Glutamatergic neuron (in vitro differentiated cells): ENCODE results near the gene MACROH2A2. TPM values are rescaled to one million over a fixed set of nuclear protein-coding genes. Genes with fewer than 3 reads are reported as not detected.

ENCODE experiments used
- DNase-seq: peaks from one replicate; pipeline ENCODE4 v3.0.0; 2022
- H3K27ac Mint-ChIP-seq: one replicate; pipeline ENCODE4 v1.8.0; 2020; ENCODE audit warnings: mild to moderate bottlenecking, mixed read lengths, inconsistent platforms; ENCODE audit not compliant: unreplicated experiment
- H3K27me3 Mint-ChIP-seq: one replicate; pipeline ENCODE4 v1.8.0; 2020; ENCODE audit warnings: mild to moderate bottlenecking, moderate library complexity, mixed read lengths, inconsistent platforms; ENCODE audit not compliant: unreplicated experiment
- H3K36me3 Mint-ChIP-seq: one replicate; pipeline ENCODE4 v1.8.0; 2020; ENCODE audit warnings: mild to moderate bottlenecking, mixed read lengths, inconsistent platforms; ENCODE audit not compliant: unreplicated experiment
- H3K4me1 Mint-ChIP-seq: one replicate; pipeline ENCODE4 v1.8.0; 2020; ENCODE audit warnings: mild to moderate bottlenecking, low read depth, mixed read lengths, inconsistent platforms; ENCODE audit not compliant: unreplicated experiment
- H3K4me3 Mint-ChIP-seq: one replicate; pipeline ENCODE4 v1.8.0; 2020; ENCODE audit warnings: mild to moderate bottlenecking, mixed read lengths, inconsistent platforms; ENCODE audit not compliant: unreplicated experiment
- H3K9me3 Mint-ChIP-seq: one replicate; pipeline ENCODE4 v1.8.0; 2020; ENCODE audit warnings: mild to moderate bottlenecking, moderate library complexity, mixed read lengths, inconsistent platforms; ENCODE audit not compliant: unreplicated experiment
- total RNA-seq: library from RNA; stranded (reverse); fragmentation: NEBNext Ultra II Directional; extraction: Animal tissue kit (Norgen Biotek cat#: 25700); gene quantifications from one replicate; pipeline ENCODE4 v1.2.1, GENCODE V29; 2021; ENCODE audit not compliant: unreplicated experiment
- TF ChIP-seq, protein P1 (sequence below): fragments of 200-600 bp; sonication (generic); IDR thresholded peaks from one replicate; pipeline ENCODE4 v1.5.0; 2021; ENCODE audit not compliant: partially characterized antibody, unreplicated experiment

MACROH2A2 gene
- total RNA-seq, 1 donor from 2014 or later = 58.3 TPM

DNA sequence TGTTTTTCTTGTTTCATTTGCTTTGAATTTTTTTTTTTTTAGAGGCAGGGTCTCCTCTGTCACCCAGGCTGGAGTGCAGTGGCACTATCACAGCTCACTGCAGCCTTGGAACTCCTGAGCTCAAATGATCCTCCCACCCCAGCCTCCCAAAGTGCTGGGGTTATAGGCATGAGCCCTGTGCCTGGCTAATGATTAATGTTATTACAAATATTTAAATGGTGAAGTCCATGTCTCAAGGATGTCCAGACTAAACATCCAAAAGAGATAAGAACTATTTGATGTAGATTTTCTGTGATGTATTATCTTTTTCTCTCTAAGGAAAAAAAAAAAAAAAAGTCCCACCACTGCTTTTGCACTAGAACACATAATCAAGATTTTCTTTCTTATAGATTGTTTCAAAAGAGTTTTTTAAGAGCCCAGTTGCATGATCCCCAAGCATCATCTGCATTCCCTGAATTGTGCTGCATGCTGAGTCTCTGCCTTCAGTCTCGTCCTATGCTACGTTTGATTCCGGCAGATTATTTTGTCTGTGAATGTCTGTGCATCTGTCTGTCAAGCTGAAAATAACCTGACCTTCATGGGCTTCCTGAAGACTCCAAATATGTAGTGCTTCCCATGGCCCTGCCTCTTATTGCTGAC lies 33.4 kb downstream of the MACROH2A2 start:
- Mint-ChIP-seq H3K36me3 (peaks cover 4% of the 10 kb centered on the region), H3K4me1 (no peaks in the 10 kb centered on the region), H3K4me3 (no peak overlapping the region), H3K9me3 (peaks cover 5% of the 10 kb centered on the region), H3K27ac (no peak overlapping the region), H3K27me3 (peaks cover 3% of the 10 kb centered on the region)
- TF ChIP-seq, protein P1, sequence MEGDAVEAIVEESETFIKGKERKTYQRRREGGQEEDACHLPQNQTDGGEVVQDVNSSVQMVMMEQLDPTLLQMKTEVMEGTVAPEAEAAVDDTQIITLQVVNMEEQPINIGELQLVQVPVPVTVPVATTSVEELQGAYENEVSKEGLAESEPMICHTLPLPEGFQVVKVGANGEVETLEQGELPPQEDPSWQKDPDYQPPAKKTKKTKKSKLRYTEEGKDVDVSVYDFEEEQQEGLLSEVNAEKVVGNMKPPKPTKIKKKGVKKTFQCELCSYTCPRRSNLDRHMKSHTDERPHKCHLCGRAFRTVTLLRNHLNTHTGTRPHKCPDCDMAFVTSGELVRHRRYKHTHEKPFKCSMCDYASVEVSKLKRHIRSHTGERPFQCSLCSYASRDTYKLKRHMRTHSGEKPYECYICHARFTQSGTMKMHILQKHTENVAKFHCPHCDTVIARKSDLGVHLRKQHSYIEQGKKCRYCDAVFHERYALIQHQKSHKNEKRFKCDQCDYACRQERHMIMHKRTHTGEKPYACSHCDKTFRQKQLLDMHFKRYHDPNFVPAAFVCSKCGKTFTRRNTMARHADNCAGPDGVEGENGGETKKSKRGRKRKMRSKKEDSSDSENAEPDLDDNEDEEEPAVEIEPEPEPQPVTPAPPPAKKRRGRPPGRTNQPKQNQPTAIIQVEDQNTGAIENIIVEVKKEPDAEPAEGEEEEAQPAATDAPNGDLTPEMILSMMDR = no peak
- DNase-seq = no peak

DNA sequence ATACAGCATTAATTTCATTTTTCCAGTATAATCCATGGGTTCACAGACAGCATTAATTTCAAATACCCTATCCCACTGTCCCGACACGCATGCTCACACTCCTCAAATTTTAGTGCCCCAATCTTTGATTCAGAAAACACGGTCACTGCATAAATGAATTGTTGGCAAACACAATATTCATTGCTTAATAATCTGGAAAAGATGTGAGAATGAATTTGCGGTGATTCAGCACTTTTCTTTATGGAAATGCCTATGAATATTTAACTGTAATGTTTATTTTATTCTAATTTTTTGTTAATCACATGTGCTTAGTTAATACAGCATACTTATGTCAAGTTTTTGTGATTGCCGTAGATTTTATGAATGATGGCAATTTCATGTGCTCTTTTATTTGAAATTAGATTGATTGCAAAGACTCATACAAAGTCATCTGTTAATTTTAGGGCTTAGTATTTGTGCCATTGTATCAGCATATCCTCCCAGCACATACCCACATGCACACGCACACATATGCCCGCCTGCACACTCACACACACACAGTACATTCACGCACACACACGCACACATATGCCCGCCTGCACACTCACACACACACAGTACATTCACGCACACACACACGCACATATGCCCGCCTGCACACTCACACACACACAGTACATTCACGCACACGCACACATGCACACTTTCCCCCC lies 35.1 kb downstream of the MACROH2A2 start:
- Mint-ChIP-seq H3K9me3 (peaks cover 3% of the 10 kb centered on the region), H3K36me3 (peaks cover 8% of the 10 kb centered on the region), H3K4me3 (no peak overlapping the region), H3K27me3 (peaks cover 3% of the 10 kb centered on the region), H3K27ac (no peak overlapping the region), H3K4me1 (no peaks in the 10 kb centered on the region)
- no peak for DNase-seq
- TF ChIP-seq, protein P1 = no peak

DNA sequence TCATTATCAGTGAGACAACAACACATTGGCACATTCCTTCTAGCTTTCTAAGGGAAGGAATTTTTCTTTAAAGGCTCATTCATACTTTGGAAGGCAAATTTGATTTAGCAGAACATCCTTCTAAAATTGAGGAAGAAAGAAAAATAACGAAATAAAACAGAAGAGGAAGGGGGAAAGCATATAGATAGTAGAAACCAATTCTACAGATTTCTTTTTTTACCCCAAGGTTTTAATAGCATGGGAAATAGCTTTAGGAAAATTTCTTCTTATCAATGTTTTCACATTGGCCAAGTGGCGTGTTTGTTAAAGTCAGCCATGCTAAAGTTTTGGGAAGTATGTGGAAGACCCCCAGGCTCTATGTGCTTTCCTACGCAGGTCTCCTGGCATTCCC lies 35.7 kb downstream of the MACROH2A2 start:
- H3K9me3 Mint-ChIP-seq = peaks cover 3% of the 10 kb centered on the region
- no peak overlapping the region for H3K4me3 Mint-ChIP-seq
- H3K36me3 Mint-ChIP-seq = peaks cover 8% of the 10 kb centered on the region
- no peak overlapping the region for H3K27ac Mint-ChIP-seq
- DNase-seq = no peak
- H3K27me3 Mint-ChIP-seq = peaks cover 3% of the 10 kb centered on the region
- no peaks in the 10 kb centered on the region for H3K4me1 Mint-ChIP-seq
- TF ChIP-seq, protein P1 = no peak

DNA sequence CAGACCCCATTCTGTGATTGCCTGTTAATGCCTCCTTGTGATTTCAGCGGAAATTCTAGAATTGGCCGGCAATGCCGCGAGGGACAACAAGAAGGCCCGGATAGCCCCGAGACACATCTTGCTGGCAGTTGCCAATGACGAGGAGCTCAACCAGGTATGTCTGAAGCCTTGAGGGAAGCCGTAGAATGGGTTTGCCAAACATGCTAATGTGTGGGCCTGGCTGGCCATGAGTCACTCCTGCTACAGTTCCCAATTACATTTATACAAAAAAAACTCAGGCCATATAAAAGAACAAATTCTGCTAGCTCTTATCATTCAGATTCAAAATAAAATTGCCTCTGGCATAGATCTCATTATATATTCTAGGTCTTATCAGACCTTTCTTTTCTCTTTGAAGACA lies 37.4 kb downstream of the MACROH2A2 start:
- H3K4me1 Mint-ChIP-seq = no peaks in the 10 kb centered on the region
- H3K27me3 Mint-ChIP-seq = peaks cover 3% of the 10 kb centered on the region
- H3K27ac Mint-ChIP-seq = no peak overlapping the region
- peaks cover 3% of the 10 kb centered on the region for H3K9me3 Mint-ChIP-seq
- no peak for DNase-seq
- H3K4me3 Mint-ChIP-seq = no peak overlapping the region
- peaks cover 8% of the 10 kb centered on the region for H3K36me3 Mint-ChIP-seq
- TF ChIP-seq, protein P1 = no peak

DNA sequence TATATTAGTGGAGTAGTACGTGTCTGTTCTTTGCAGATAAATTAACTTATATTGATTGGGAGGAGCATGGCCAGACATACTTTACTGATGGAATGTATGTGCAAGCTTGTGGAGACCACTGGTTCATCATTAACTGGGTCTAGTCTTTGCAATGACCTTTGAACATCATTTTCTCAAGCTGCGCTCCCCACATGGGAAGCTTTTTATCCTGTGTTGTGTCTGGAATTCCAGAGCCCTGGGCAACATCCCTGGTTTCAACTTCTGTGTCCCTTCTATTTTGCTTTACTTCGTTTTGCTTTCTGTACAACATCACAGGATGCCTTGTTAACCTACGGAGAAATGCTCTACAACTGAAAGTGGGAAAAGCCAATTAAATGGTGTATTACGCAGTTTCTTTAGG lies 38.3 kb downstream of the MACROH2A2 start:
- no peaks in the 10 kb centered on the region for H3K4me1 Mint-ChIP-seq
- H3K4me3 Mint-ChIP-seq = no peak overlapping the region
- H3K27me3 Mint-ChIP-seq = peaks cover 3% of the 10 kb centered on the region
- TF ChIP-seq, protein P1 = no peak
- H3K27ac Mint-ChIP-seq = no peak overlapping the region
- DNase-seq = no peak
- H3K9me3 Mint-ChIP-seq = peaks cover 3% of the 10 kb centered on the region
- peaks cover 8% of the 10 kb centered on the region for H3K36me3 Mint-ChIP-seq
